Endodermal cell (in vitro differentiated cells): ENCODE data around the gene ITFG1. TPM values are rescaled to one million over a fixed set of nuclear protein-coding genes. Genes with fewer than 3 reads are reported as not detected.
"Not testable (repeated sequence)": the region's sequence is repeated elsewhere in the genome, so short reads cannot be mapped to it uniquely, and the experiment has no call there.

ENCODE experiments used
- DNase-seq: peaks from one replicate; pipeline ENCODE4 v3.0.0-alpha.2; 2017
- H3K27ac ChIP-seq: 2 replicates; pipeline ENCODE4 v1.5.1; 2013; ENCODE audit warnings: mild to moderate bottlenecking, low read depth, low read length, moderate library complexity
- H3K27me3 ChIP-seq: 2 replicates; pipeline ENCODE4 v1.6.1; 2013; ENCODE audit warnings: mild to moderate bottlenecking, low read length, moderate library complexity; ENCODE audit not compliant: insufficient read depth, control insufficient read depth, poor library complexity, severe bottlenecking
- H3K36me3 ChIP-seq: 2 replicates; pipeline ENCODE4 v1.7.0; 2013; ENCODE audit warnings: mild to moderate bottlenecking, low read length, moderate library complexity; ENCODE audit not compliant: control insufficient read depth, insufficient read depth
- H3K4me1 ChIP-seq: one replicate; pipeline ENCODE4 v1.7.0; 2013; ENCODE audit warnings: low read length; ENCODE audit not compliant: control insufficient read depth, insufficient read depth
- H3K4me3 ChIP-seq: 2 replicates; pipeline ENCODE4 v1.5.1; 2013; ENCODE audit warnings: mild to moderate bottlenecking, low read length, moderate library complexity
- H3K9ac ChIP-seq: 2 replicates; pipeline ENCODE4 v1.6.1; 2013; ENCODE audit warnings: mild to moderate bottlenecking, low read length, moderate library complexity; ENCODE audit not compliant: poor library complexity, severe bottlenecking; ENCODE audit errors: extremely low read depth
- H3K9me3 ChIP-seq: 2 replicates; pipeline ENCODE4 v1.6.1; 2013; ENCODE audit warnings: mild to moderate bottlenecking, low read length, moderate library complexity; ENCODE audit not compliant: control insufficient read depth
- H3K27ac Mint-ChIP-seq: 2 replicates; pipeline ENCODE4 v1.8.0; 2020; ENCODE audit warnings: mixed read lengths
- H3K27me3 Mint-ChIP-seq: 2 replicates; pipeline ENCODE4 v1.8.0; 2021; ENCODE audit warnings: mild to moderate bottlenecking, mixed read lengths; ENCODE audit not compliant: insufficient read depth
- H3K36me3 Mint-ChIP-seq: 2 replicates; pipeline ENCODE4 v1.8.0; 2020; ENCODE audit warnings: low read depth, mixed read lengths
- H3K4me1 Mint-ChIP-seq: 2 replicates; pipeline ENCODE4 v1.8.0; 2020; ENCODE audit warnings: mixed read lengths
- H3K4me3 Mint-ChIP-seq: 2 replicates; pipeline ENCODE4 v1.8.0; 2020; ENCODE audit warnings: mild to moderate bottlenecking, moderate library complexity, mixed read lengths
- H3K9me3 Mint-ChIP-seq: 2 replicates; pipeline ENCODE4 v1.8.0; 2020; ENCODE audit warnings: mild to moderate bottlenecking, mixed read lengths
- WGBS, 2 experiments: methylation state at CpG; one replicate each; pipeline versions ENCODE4 v1.1.5 to v1.1.7; 2013; ENCODE audit warnings: missing lambda C conversion rate in 2 of 2, mixed read lengths in 1 of 2; ENCODE audit not compliant: insufficient coverage in 1 of 2, insufficient read length in 1 of 2; 5-methylcytosine and 5-hydroxymethylcytosine counted together
- total RNA-seq, 2 donors: library from RNA; stranded (reverse); fragmentation: NEBNext Ultra II Directional in 1 of 2; extraction: Animal tissue kit (Norgen Biotek cat#: 25700) in 1 of 2; gene quantifications; 2 replicates in 1 of 2; 3 replicates in 1 of 2; pipeline ENCODE4 v1.2.1, GENCODE V29; 2021
- TF ChIP-seq, protein P1 (sequence below): fragments of 200-600 bp; sonication (generic); conservative IDR thresholded peaks from 2 replicates; pipeline ENCODE4 v1.5.0; 2021; ENCODE audit warnings: antibody characterized with exemption, mild to moderate bottlenecking

ITFG1 gene
- total RNA-seq, 2 donors from 2014 or later: 35.6 to 40.0 TPM

DNA sequence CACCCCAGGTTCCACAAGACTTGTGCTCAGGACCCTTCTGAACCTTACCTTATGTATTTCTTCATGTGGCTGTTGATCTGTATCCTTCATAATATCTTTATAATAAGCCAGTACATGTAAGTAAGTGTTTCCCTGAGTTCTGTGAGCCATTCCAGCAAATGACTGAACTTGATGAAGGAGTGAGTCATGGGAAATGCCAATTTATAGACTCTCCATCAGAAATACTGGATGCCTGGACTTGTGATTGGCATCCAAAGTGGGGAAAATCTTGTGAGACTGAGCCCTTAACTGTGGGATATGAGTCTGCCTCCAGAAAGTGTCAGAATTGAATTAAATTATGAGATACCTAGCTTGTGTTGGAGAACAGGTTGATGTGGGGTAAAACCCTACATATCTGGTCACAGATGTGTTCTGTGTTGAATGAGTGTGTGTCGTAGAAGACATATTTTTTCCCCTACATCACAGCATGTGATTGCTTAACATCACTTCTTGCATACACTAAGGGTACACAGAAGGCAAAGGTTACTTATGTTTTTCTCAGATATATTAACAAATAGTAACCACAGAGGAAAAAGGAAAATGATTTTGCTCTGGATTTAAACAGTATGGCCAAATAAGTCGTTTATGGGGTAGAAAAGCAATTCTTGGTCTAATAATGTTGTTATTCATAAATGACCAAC, 247.0 kb downstream of the ITFG1 start:
- Histone ChIP-seq H3K9ac (no peak overlapping the region), H3K27ac (no peak overlapping the region), H3K9me3 (no peaks in the 10 kb centered on the region), H3K4me3 (no peak overlapping the region), H3K36me3 (peaks cover 29% of the 10 kb centered on the region), H3K27me3 (no peaks in the 10 kb centered on the region), H3K4me1 (no peaks in the 10 kb centered on the region)
- TF ChIP-seq, protein P1, sequence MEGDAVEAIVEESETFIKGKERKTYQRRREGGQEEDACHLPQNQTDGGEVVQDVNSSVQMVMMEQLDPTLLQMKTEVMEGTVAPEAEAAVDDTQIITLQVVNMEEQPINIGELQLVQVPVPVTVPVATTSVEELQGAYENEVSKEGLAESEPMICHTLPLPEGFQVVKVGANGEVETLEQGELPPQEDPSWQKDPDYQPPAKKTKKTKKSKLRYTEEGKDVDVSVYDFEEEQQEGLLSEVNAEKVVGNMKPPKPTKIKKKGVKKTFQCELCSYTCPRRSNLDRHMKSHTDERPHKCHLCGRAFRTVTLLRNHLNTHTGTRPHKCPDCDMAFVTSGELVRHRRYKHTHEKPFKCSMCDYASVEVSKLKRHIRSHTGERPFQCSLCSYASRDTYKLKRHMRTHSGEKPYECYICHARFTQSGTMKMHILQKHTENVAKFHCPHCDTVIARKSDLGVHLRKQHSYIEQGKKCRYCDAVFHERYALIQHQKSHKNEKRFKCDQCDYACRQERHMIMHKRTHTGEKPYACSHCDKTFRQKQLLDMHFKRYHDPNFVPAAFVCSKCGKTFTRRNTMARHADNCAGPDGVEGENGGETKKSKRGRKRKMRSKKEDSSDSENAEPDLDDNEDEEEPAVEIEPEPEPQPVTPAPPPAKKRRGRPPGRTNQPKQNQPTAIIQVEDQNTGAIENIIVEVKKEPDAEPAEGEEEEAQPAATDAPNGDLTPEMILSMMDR: no peak
- Mint-ChIP-seq H3K9me3 (no peaks in the 10 kb centered on the region), H3K4me1 (no peaks in the 10 kb centered on the region), H3K4me3 (no peak overlapping the region), H3K36me3 (peaks cover 17% of the 10 kb centered on the region), H3K27ac (no peak overlapping the region), H3K27me3 (no peaks in the 10 kb centered on the region)
- 67% methylated on average over 1 of the region's 2 CpGs; no CpG with 5 or more reads in 1 of the 2 experiments for WGBS, 2 experiments
- DNase-seq: no peak

DNA sequence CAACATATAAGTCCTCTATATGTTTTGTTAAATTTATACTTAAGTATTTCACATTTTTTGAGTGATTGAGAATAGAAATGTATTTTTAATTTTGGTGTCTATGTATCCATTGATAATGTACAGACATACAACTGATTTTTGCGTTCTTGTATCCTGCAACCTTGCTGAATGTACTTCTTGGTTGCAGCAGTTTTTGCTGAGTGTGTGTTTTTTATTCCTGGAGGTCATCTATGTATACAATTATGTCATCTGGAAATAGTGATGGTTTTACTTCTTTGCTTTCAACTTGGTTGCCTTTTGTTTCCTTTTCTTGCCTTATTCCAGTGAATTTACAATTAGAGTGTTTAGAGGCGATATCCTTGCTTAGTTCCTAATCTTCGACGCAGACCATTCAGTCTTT, 249.6 kb downstream of the ITFG1 start:
- Histone ChIP-seq H3K4me3 (no peak overlapping the region), H3K9ac (no peak overlapping the region), H3K27ac (no peak overlapping the region), H3K36me3 (peaks cover 12% of the 10 kb centered on the region), H3K27me3 (no peaks in the 10 kb centered on the region), H3K9me3 (no peaks in the 10 kb centered on the region), H3K4me1 (no peaks in the 10 kb centered on the region)
- Mint-ChIP-seq H3K9me3 (no peaks in the 10 kb centered on the region), H3K27me3 (no peaks in the 10 kb centered on the region), H3K36me3 (peaks cover 7% of the 10 kb centered on the region), H3K4me3 (no peak overlapping the region), H3K4me1 (no peaks in the 10 kb centered on the region), H3K27ac (no peak overlapping the region)
- TF ChIP-seq, protein P1: no peak
- 96 to 100% methylated on average over 2 to 4 of the region's 4 CpGs for WGBS, 2 experiments
- DNase-seq: no peak

DNA sequence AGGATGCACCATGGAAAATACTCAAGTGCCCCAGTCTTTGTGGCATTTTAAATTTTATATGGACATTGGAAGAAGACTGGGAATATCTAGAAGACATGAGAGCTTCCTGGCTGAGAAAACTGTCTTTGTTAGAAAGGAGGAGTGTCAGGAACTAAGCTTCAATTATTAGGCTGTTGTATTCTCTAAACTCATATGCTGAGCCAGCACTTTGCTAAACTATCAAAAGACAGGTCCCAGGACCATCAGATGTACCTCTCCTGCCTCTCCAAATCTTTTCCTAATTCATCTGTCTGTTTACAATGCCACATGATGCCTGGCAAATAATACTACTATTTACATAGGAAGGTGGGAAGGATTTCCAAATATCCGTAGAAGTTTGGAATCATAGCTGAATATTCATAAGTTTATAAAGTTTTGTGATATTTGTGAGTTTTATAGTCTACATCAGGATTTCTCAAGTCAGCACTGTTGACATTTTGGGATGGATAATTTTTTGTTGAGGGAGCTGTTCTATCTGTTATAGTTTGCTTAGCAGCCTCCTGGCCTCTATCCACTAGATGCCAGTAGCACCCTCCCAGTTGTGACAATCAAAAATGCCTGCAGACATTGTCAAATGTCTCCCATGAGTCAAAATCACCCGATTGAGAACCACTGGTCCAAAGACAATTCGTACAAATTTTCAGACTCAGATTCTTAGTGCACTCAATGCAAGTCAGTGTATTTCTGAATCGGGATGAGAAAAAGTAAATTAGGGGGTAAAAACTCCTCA, 255.9 kb downstream of the ITFG1 start:
- TF ChIP-seq, protein P1: peak; percentile 28
- no peaks in the 10 kb centered on the region for H3K4me1 Mint-ChIP-seq
- no peaks in the 10 kb centered on the region for H3K4me1 ChIP-seq
- no peak overlapping the region for H3K4me3 Mint-ChIP-seq
- 86 to 93% methylated on average over 4 of the region's 4 CpGs for WGBS, 2 experiments
- no peaks in the 10 kb centered on the region for H3K27me3 ChIP-seq
- H3K4me3 ChIP-seq: no peak overlapping the region
- H3K27ac Mint-ChIP-seq: no peak overlapping the region
- peaks cover 2% of the 10 kb centered on the region for H3K9me3 Mint-ChIP-seq
- peaks cover 8% of the 10 kb centered on the region for H3K9me3 ChIP-seq
- H3K27me3 Mint-ChIP-seq: no peaks in the 10 kb centered on the region
- H3K36me3 ChIP-seq: no peaks in the 10 kb centered on the region
- no peak overlapping the region for H3K9ac ChIP-seq
- peaks cover 8% of the 10 kb centered on the region for H3K36me3 Mint-ChIP-seq
- no peak for DNase-seq
- H3K27ac ChIP-seq: no peak overlapping the region

DNA sequence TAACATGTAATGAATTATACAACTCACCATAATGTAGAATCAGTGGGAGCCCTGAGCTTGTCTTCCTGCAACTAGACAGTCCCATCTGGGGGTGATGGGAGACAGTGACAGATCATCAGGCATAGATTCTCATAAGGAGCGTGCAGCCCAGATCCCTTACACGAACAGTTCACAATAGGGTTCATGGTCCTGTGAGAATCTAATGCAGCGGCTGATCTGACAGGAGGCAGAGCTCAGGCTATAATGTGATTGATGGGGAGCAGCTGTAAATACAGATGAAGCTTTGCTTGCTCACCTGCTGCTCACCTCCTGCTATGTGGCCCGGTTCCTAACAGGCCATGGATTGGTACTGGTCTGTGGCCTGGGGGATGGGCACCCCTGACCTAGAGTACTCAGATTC, 257.4 kb downstream of the ITFG1 start:
- H3K9ac ChIP-seq, DNase-seq, H3K4me3 Mint-ChIP-seq, H3K27me3 Mint-ChIP-seq, H3K9me3 Mint-ChIP-seq, H3K4me3 ChIP-seq, H3K27me3 ChIP-seq, H3K27ac Mint-ChIP-seq, H3K27ac ChIP-seq, H3K4me1 ChIP-seq, H3K36me3 ChIP-seq, H3K4me1 Mint-ChIP-seq: not testable (repeated sequence)
- 69 to 88% methylated on average over 3 to 4 of the region's 4 CpGs for WGBS, 2 experiments
- peaks cover 12% of the 10 kb centered on the region for H3K36me3 Mint-ChIP-seq
- peaks cover 10% of the 10 kb centered on the region for H3K9me3 ChIP-seq
